B cell (primary cell): Measurements from ENCODE around the gene TRMT11. TPM values are rescaled to one million over a fixed set of nuclear protein-coding genes. Genes with fewer than 3 reads are reported as not detected.

Experiments used
- ATAC-seq: fragments of 200-7000 bp; cut with Tn5 transposase; one replicate; pipeline ENCODE4 v1.10.0; 2021; ENCODE audit warnings: low read depth, mild to moderate bottlenecking, moderate number of reproducible peaks, moderate library complexity
- CTCF ChIA-PET: fragments of 350-600 bp; sonication (Branson Sonifier 250); formaldehyde crosslinking; loops from one replicate; lab custom pipeline; 2021; ENCODE audit warnings: antibody characterized with exemption, inconsistent platforms; lab: Charles Lee
- POLR2A ChIA-PET: fragments of 350-600 bp; sonication (Branson Sonifier 250); formaldehyde crosslinking; loops from one replicate; lab custom pipeline; 2021; ENCODE audit warnings: antibody characterized with exemption; lab: Charles Lee
- DNase-seq: peaks from one replicate; pipeline ENCODE4 v3.0.0; 2013
- H2AFZ ChIP-seq: 2 replicates; pipeline ENCODE4 v1.6.1; 2012; ENCODE audit warnings: mild to moderate bottlenecking, low read depth, low read length; ENCODE audit not compliant: insufficient read depth, poor library complexity, severe bottlenecking
- H3K27ac ChIP-seq, 2 donors: 1 replicate in 1 of 2; 2 replicates in 1 of 2; pipeline ENCODE4 v1.5.1; 2012 to 2013; ENCODE audit warnings: low read length in 2 of 2, mild to moderate bottlenecking in 2 of 2, moderate library complexity in 1 of 2
- H3K27me3 ChIP-seq, 4 experiments: fragments of 200-600 bp in 1 of 4; sonication (generic) in 1 of 4; replicated peaks in 1 of 4; 1 replicate in 2 of 4; 2 replicates in 2 of 4; pipeline versions ENCODE4 v1.6.1 to v1.7.0; 2013 to 2016; ENCODE audit warnings: low read length in 3 of 4, mild to moderate bottlenecking in 2 of 4, mixed read lengths in 1 of 4, moderate library complexity in 1 of 4; ENCODE audit not compliant: insufficient read depth in 4 of 4, control insufficient read depth in 3 of 4; ENCODE audit errors: control extremely low read depth in 1 of 4
- H3K36me3 ChIP-seq, 2 experiments: replicated peaks in 1 of 2; 1 replicate in 1 of 2; 2 replicates in 1 of 2; pipeline versions ENCODE4 v1.6.1 to v1.7.1; 2013; ENCODE audit warnings: low read length in 1 of 2; ENCODE audit not compliant: insufficient read depth in 2 of 2, control insufficient read depth in 1 of 2; ENCODE audit errors: control extremely low read depth in 1 of 2, extremely low read depth in 1 of 2
- H3K4me1 ChIP-seq, 2 donors: fragments of 200-600 bp in 1 of 2; sonication (generic) in 1 of 2; 1 replicate in 1 of 2; 2 replicates in 1 of 2; pipeline versions ENCODE4 v1.5.1 to v1.6.1; 2013 to 2017; ENCODE audit warnings: low read length in 2 of 2; ENCODE audit not compliant: control insufficient read depth in 2 of 2, insufficient read depth in 2 of 2
- H3K4me2 ChIP-seq: replicated peaks from 2 replicates; pipeline ENCODE3; 2012; ENCODE audit warnings: mild to moderate bottlenecking, low read depth, low read length; ENCODE audit not compliant: poor library complexity, severe bottlenecking
- H3K4me3 ChIP-seq, 5 experiments: fragments of 200-600 bp in 1 of 5; sonication (generic) in 1 of 5; 1 replicate in 3 of 5; 2 replicates in 2 of 5; pipeline versions ENCODE4 v1.5.1 to v1.7.0; 2011 to 2016; ENCODE audit warnings: low read length in 4 of 5, mild to moderate bottlenecking in 4 of 5, low read depth in 2 of 5, control low read depth in 1 of 5, moderate library complexity in 1 of 5; ENCODE audit not compliant: insufficient read depth in 1 of 5; ENCODE audit errors: control extremely low read depth in 1 of 5, extremely low read depth in 1 of 5
- H3K79me2 ChIP-seq: fragments of 200-600 bp; sonication (generic); one replicate; pipeline ENCODE4 v1.6.0; 2016; ENCODE audit warnings: low read length; ENCODE audit not compliant: control insufficient read depth, insufficient read depth
- H3K9ac ChIP-seq: fragments of 200-600 bp; sonication (generic); 2 replicates; pipeline ENCODE4 v1.6.1; 2017; ENCODE audit warnings: mild to moderate bottlenecking, low read length, moderate library complexity
- H3K9me3 ChIP-seq, 3 donors: one replicate each; pipeline versions ENCODE4 v1.6.1 to v1.7.1; 2013; ENCODE audit warnings: low read length in 2 of 3; ENCODE audit not compliant: control insufficient read depth in 2 of 3, insufficient read depth in 1 of 3; ENCODE audit errors: control extremely low read depth in 1 of 3
- H4K20me1 ChIP-seq: 2 replicates; pipeline ENCODE4 v1.6.0; 2012; ENCODE audit warnings: mild to moderate bottlenecking, low read length; ENCODE audit not compliant: insufficient read depth, control insufficient read depth, poor library complexity, severe bottlenecking
- H3K27ac Mint-ChIP-seq: one replicate; pipeline ENCODE4 v1.8.0; 2021; ENCODE audit warnings: mixed read lengths
- H3K27me3 Mint-ChIP-seq: one replicate; pipeline ENCODE4 v1.8.0; 2021; ENCODE audit warnings: mixed read lengths
- H3K4me1 Mint-ChIP-seq: one replicate; pipeline ENCODE4 v1.8.0; 2021; ENCODE audit warnings: mixed read lengths
- H3K4me3 Mint-ChIP-seq: one replicate; pipeline ENCODE4 v1.8.0; 2021; ENCODE audit warnings: mixed read lengths
- H3K9me3 Mint-ChIP-seq: one replicate; pipeline ENCODE4 v1.8.0; 2022; ENCODE audit warnings: mixed read lengths; ENCODE audit not compliant: insufficient read depth
- EZH2 ChIP-seq: IDR thresholded peaks from 2 replicates; pipeline ENCODE4 v1.6.1; 2012; ENCODE audit warnings: borderline replicate concordance, low read depth, mild to moderate bottlenecking, moderate library complexity, low read length; ENCODE audit not compliant: insufficient read depth, poor library complexity, severe bottlenecking
- WGBS: methylation state at CpG from one replicate; pipeline ENCODE4 v1.1.5; 2013; ENCODE audit warnings: missing lambda C conversion rate; ENCODE audit not compliant: insufficient coverage; 5-methylcytosine and 5-hydroxymethylcytosine counted together
- intact Hi-C: fragments of 100-400 bp; cut with micrococcal nuclease; formaldehyde crosslinking; loops from one replicate; pipeline ENCODE4 v1.10.0; 2022
- polyA plus RNA-seq: library from polyadenylated mRNA; depleted of rRNA; stranded (reverse); fragments of >200 nt; gene quantifications from 2 replicates; pipeline ENCODE4 v1.2.3, GENCODE V29; 2012
- total RNA-seq, 2 donors: library from RNA; stranded (reverse); fragments of 120-200 nt in 1 of 2; gene quantifications; 1 replicate in 1 of 2; 2 replicates in 1 of 2; pipeline versions ENCODE4 v1.2.3 to v1.2.4, GENCODE V29; 2013 to 2022
- TF ChIP-seq, protein P1 (sequence below): fragments of 200-600 bp; IDR thresholded peaks from one replicate; pipeline ENCODE4 v1.8.0; 2022; ENCODE audit warnings: antibody characterized with exemption, mild to moderate bottlenecking

The TRMT11 gene
- total and polyA plus RNA-seq, 2 donors (not counting 1 experiment from before 2014, with no cell fraction given) = 12.1 to 30.4 TPM

- WGBS = 100% methylated on average over 2 of the region's 4 CpGs
- Mint-ChIP-seq H3K4me3 (no peak overlapping the region), H3K27ac (no peak overlapping the region), H3K27me3 (no peaks in the 10 kb centered on the region), H3K9me3 (peaks cover 2% of the 10 kb centered on the region), H3K4me1 (no peaks in the 10 kb centered on the region)
- H2AFZ ChIP-seq = no peak overlapping the region
- H3K4me1 ChIP-seq = no peaks in the 10 kb centered on the region
- TF ChIP-seq, protein P1, sequence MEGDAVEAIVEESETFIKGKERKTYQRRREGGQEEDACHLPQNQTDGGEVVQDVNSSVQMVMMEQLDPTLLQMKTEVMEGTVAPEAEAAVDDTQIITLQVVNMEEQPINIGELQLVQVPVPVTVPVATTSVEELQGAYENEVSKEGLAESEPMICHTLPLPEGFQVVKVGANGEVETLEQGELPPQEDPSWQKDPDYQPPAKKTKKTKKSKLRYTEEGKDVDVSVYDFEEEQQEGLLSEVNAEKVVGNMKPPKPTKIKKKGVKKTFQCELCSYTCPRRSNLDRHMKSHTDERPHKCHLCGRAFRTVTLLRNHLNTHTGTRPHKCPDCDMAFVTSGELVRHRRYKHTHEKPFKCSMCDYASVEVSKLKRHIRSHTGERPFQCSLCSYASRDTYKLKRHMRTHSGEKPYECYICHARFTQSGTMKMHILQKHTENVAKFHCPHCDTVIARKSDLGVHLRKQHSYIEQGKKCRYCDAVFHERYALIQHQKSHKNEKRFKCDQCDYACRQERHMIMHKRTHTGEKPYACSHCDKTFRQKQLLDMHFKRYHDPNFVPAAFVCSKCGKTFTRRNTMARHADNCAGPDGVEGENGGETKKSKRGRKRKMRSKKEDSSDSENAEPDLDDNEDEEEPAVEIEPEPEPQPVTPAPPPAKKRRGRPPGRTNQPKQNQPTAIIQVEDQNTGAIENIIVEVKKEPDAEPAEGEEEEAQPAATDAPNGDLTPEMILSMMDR = no peak
- no peak for TF ChIP-seq EZH2
- no peak overlapping the region for H3K4me2 ChIP-seq
- no peak for DNase-seq
- no peaks in the 10 kb centered on the region for H3K27me3 ChIP-seq
- no peak overlapping the region for H3K27ac ChIP-seq
- H3K4me3 ChIP-seq = no peak overlapping the region
- H3K36me3 ChIP-seq = no peaks in the 10 kb centered on the region
- H3K79me2 ChIP-seq = no peaks in the 10 kb centered on the region
- H3K9me3 ChIP-seq = no peaks in the 10 kb centered on the region
- H4K20me1 ChIP-seq = no peaks in the 10 kb centered on the region
- no peak for ATAC-seq
- H3K9ac ChIP-seq = no peak overlapping the region
- CTCF ChIA-PET = no interaction called here
- POLR2A ChIA-PET = no interaction called here
- intact Hi-C loops = no loop called here
These were observed 68.5 kb downstream of the TRMT11 start for GRCh38 chr6:126054802-126055201.

DNA sequence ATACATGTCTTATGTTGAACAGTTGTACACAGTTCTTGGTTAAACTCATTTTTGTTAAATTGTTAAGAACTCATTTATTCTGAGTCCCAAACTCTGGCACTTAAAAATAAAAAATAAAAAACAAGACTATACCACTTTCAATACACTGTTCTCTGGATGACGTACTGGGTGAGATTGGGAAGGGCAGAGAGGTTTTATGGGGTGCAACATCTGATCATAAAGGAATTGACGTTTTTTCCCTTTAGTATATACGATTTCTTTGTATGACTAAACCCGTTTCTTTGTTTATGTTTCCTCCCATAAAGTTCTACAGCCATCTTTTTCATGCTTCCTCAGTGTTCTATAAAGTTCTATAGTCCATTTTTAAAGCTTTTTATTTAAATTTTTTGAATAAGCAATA lies 69.1 kb downstream of the TRMT11 start:
- ChIA-PET CTCF (no interaction called here), POLR2A (interaction anchor here (0.6 kb wide), 1 partner anchor 950 kb away, joined by 4 read pairs; no protein-coding TSS in a partner anchor)
- Mint-ChIP-seq H3K27ac (no peak overlapping the region), H3K27me3 (no peaks in the 10 kb centered on the region), H3K4me1 (no peaks in the 10 kb centered on the region), H3K9me3 (peaks cover 2% of the 10 kb centered on the region), H3K4me3 (no peak overlapping the region)
- no peak for ATAC-seq
- Histone ChIP-seq H3K27me3 (no peaks in the 10 kb centered on the region), H4K20me1 (no peaks in the 10 kb centered on the region), H3K4me1 (no peaks in the 10 kb centered on the region), H3K4me3 (no peak overlapping the region), H3K9me3 (no peaks in the 10 kb centered on the region), H3K36me3 (no peaks in the 10 kb centered on the region), H3K79me2 (no peaks in the 10 kb centered on the region), H3K27ac (no peak overlapping the region), H3K9ac (no peak overlapping the region), H2AFZ (no peak overlapping the region), H3K4me2 (no peak overlapping the region)
- TF ChIP-seq, protein P1 = no peak
- TF ChIP-seq EZH2 = no peak
- DNase-seq = no peak
- whole genome bisulfite sequencing = no CpG with 5 or more reads among the region's 4 CpGs
- intact Hi-C loops = no loop called here
